ENCODE results near the gene MOSPD3. TPM values are rescaled to one million over a fixed set of nuclear protein-coding genes. Genes with fewer than 3 reads are reported as not detected.

MOSPD3 gene
- total RNA-seq, 1 donor from 2014 or later: 17.0 TPM

GRCh38 chr7:100598425-100598824 is 13.9 kb upstream of the MOSPD3 start:
- H3K4me3 ChIP-seq (ENCODE audit: low read depth, low read length): no peak overlapping the region
- DNase-seq (ENCODE audit: low read depth): no peak
- TF ChIP-seq CTCF (conservative IDR thresholded peaks at IDR 0.05; ENCODE audit: low read depth, low read length): no peak

DNA sequence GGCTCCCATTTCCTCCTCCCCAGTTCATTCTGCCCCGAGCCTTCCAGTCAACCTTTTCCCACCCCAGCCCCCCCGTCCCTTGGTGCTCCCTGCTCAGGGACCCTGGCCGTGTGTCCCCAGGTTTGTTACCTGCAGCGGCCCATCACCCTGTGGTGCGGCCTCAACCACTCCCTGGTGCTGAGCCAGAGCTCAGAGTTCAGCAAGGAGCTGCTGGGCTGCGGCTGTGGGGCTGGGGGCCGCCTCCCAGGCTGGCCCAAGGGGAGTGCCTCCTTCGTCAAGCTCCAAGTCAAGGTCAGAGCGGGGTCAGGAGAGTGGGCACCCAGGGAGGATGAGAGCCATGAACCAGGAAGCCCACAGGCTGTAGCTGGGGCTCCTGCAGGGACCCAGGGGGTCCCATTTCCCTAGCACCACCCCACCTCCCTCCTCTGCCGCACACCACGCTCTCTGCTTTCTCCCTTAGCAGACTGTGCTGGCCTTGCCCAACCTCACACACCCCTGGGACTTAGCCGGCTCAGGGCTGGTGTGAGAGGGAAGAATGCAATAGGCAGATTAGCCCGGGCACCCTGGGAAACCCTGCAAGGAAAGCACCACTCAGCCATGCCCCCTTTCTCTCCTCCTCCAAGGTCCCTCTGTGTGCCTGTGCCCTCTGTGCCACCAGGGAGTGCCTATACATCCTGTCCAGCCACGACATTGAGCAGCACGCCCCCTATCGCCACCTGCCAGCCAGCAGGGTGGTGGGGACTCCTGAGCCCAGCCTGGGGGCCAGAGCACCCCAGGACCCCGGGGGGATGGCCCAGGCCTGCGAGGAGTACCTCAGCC is 12.2 kb upstream of the MOSPD3 start:
- no peak for TF ChIP-seq CTCF (conservative IDR thresholded peaks at IDR 0.05; ENCODE audit: low read depth, low read length)
- DNase-seq (ENCODE audit: low read depth): no peak

DNA sequence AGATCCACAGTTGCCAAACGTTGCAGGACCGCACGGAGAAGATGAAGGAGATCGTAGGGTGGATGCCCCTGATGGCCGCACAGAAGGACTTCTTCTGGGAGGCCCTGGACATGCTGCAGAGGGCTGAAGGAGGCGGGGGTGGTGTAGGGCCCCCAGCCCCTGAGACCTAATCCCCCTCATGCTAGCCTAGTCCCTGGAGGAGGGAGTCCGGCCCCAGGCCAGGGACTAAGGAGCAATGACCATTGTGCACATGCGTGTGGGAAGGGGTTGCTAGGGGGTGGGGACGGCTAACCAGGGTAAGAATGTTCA is 11.7 kb upstream of the MOSPD3 start:
- DNase-seq (ENCODE audit: low read depth): no peak
- no peak for TF ChIP-seq CTCF (conservative IDR thresholded peaks at IDR 0.05; ENCODE audit: low read depth, low read length)
- H3K4me3 ChIP-seq (ENCODE audit: low read depth, low read length): no peak overlapping the region

More for the DNA sequence above, 12.2 kb upstream of the MOSPD3 start:
- no peak overlapping the region for H3K4me3 ChIP-seq (ENCODE audit: low read depth, low read length)

- DNase-seq (ENCODE audit: low read depth): no peak
- H3K4me3 ChIP-seq (ENCODE audit: low read depth, low read length): no peak overlapping the region
- no peak for TF ChIP-seq CTCF (conservative IDR thresholded peaks at IDR 0.05; ENCODE audit: low read depth, low read length)
Measured at GRCh38 chr7:100602889-100603725, 9.2 kb upstream of the MOSPD3 start.

- peak overlapping the region; percentile 84 for H3K4me3 ChIP-seq (ENCODE audit: low read depth, low read length)
- TF ChIP-seq CTCF (conservative IDR thresholded peaks at IDR 0.05; ENCODE audit: low read depth, low read length): no peak
- DNase-seq (ENCODE audit: low read depth): no peak
Measured at GRCh38 chr7:100603726-100604027, 8.7 kb upstream of the MOSPD3 start.

- DNase-seq (ENCODE audit: low read depth): no peak
- H3K4me3 ChIP-seq (ENCODE audit: low read depth, low read length): peak overlapping the region; percentile 84
Measured at GRCh38 chr7:100604028-100604975, 8.0 kb upstream of the MOSPD3 start.

More at GRCh38 chr7:100604028-100604975, 8.0 kb upstream of the MOSPD3 start:
- peak; percentile 45 for TF ChIP-seq CTCF (conservative IDR thresholded peaks at IDR 0.05; ENCODE audit: low read depth, low read length)
